ENCODE measurements around the gene AATF. TPM values are rescaled to one million over a fixed set of nuclear protein-coding genes. Genes with fewer than 3 reads are reported as not detected.

AATF gene
- total RNA-seq, 1 donor from 2014 or later, result 28.9 TPM

DNA sequence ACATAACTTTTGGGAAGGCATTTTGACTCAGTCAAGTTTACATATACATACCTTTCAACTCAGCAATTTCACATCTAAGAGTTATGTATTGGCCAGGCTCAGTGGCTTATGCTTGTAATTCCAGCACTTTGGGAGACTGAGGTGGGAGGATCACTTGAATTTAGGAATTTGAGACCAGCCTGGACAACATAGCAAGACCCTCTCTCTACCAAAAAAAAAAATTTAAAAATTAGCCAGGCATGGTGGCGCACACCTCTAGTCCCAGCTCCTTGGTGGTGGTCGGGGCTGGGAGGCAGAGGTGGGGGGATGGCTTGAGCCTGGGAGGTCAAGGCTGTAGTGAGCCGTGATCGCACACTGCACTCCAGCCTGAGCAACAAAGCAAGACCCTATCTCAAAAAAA, 79.3 kb downstream of the AATF start:
- TF ChIP-seq, protein P1, sequence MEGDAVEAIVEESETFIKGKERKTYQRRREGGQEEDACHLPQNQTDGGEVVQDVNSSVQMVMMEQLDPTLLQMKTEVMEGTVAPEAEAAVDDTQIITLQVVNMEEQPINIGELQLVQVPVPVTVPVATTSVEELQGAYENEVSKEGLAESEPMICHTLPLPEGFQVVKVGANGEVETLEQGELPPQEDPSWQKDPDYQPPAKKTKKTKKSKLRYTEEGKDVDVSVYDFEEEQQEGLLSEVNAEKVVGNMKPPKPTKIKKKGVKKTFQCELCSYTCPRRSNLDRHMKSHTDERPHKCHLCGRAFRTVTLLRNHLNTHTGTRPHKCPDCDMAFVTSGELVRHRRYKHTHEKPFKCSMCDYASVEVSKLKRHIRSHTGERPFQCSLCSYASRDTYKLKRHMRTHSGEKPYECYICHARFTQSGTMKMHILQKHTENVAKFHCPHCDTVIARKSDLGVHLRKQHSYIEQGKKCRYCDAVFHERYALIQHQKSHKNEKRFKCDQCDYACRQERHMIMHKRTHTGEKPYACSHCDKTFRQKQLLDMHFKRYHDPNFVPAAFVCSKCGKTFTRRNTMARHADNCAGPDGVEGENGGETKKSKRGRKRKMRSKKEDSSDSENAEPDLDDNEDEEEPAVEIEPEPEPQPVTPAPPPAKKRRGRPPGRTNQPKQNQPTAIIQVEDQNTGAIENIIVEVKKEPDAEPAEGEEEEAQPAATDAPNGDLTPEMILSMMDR (IDR thresholded peaks at IDR 0.05), result no peak
- no peak for TF ChIP-seq EZH2phosphoT487 (IDR thresholded peaks at IDR 0.05)
- no peak for TF ChIP-seq EZH2 (IDR thresholded peaks at IDR 0.05)
- Histone ChIP-seq H3K36me3 (peaks cover 8% of the 10 kb centered on the region), H3K4me2 (no peak overlapping the region), H4K20me1 (ENCODE audit: low read depth) (no peaks in the 10 kb centered on the region), H3K27me3 (no peaks in the 10 kb centered on the region), H3K4me1 (peaks cover 19% of the 10 kb centered on the region), H3K4me3 (no peak overlapping the region), H3K79me2 (ENCODE audit: low read depth) (no peaks in the 10 kb centered on the region), H3K27ac (no peak overlapping the region), H2AFZ (replicated peaks) (no peak overlapping the region), H3F3A (ENCODE audit: low read depth) (peaks cover 11% of the 10 kb centered on the region), H3K9me3 (ENCODE audit: low read depth) (no peaks in the 10 kb centered on the region), H3K9ac (no peak overlapping the region)
- DNase-seq (ENCODE audit: low spot score), result no peak
- H3K36me3 Mint-ChIP-seq, result peaks cover 12% of the 10 kb centered on the region
- no peaks in the 10 kb centered on the region for H3K4me1 Mint-ChIP-seq
- H3K4me3 Mint-ChIP-seq, result no peak overlapping the region
- H3K27ac Mint-ChIP-seq, result no peak overlapping the region
- no peaks in the 10 kb centered on the region for H3K27me3 Mint-ChIP-seq (ENCODE audit: insufficient read depth, low read depth)
- H3K9me3 Mint-ChIP-seq, result no peaks in the 10 kb centered on the region

DNA sequence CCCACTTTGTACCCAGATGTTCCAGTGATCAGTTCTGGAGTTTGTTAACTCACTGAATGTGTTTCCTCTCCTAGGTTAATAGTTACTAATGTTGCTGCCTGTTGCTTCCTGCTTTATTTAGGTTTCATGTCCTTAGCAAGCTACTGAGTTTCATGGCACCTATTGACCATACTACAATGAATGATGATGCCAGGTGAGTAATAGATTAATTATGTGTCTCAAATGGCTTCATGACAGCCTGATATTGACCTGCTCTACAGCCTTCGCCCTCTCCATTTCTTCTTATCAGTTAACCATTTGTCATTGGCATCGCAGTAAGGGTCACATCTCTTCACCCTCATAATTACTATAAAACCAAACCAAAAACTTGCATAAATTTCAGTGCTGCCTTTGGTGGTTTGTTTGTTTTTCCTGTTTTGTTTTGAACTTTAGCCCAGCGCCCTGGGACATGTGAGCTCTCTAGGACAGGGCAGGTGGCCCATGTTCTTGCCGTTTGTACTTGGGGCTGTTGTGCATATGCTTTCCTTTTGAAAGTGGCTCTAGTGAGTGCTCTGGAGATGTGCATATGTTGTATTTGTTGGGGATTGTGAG, 82.8 kb downstream of the AATF start:
- no peak overlapping the region for H3K4me2 ChIP-seq

GRCh38 chr17:37037590-37038155, 88.9 kb downstream of the AATF start:
- H3K27ac Mint-ChIP-seq, result no peak overlapping the region
- no peaks in the 10 kb centered on the region for H3K4me1 ChIP-seq
- peaks cover 13% of the 10 kb centered on the region for H3K36me3 Mint-ChIP-seq
- no peaks in the 10 kb centered on the region for H3K27me3 ChIP-seq
- no peaks in the 10 kb centered on the region for H4K20me1 ChIP-seq (ENCODE audit: low read depth)
- H3F3A ChIP-seq (ENCODE audit: low read depth), result no peaks in the 10 kb centered on the region
- no peak overlapping the region for H3K4me3 Mint-ChIP-seq
- no peaks in the 10 kb centered on the region for H3K27me3 Mint-ChIP-seq (ENCODE audit: insufficient read depth, low read depth)
- H3K4me3 ChIP-seq, result no peak overlapping the region
- no peak for TF ChIP-seq EZH2phosphoT487 (IDR thresholded peaks at IDR 0.05)
- TF ChIP-seq, protein P1 (IDR thresholded peaks at IDR 0.05), result no peak
- no peak for TF ChIP-seq EZH2 (IDR thresholded peaks at IDR 0.05)
- no peak overlapping the region for H3K9ac ChIP-seq
- no peak overlapping the region for H3K27ac ChIP-seq
- H3K36me3 ChIP-seq, result peaks cover 6% of the 10 kb centered on the region
- no peaks in the 10 kb centered on the region for H3K79me2 ChIP-seq (ENCODE audit: low read depth)
- H3K9me3 Mint-ChIP-seq, result no peaks in the 10 kb centered on the region
- H3K4me1 Mint-ChIP-seq, result no peaks in the 10 kb centered on the region
- no peak overlapping the region for H2AFZ ChIP-seq (replicated peaks)
- H3K4me2 ChIP-seq, result no peak overlapping the region
- no peaks in the 10 kb centered on the region for H3K9me3 ChIP-seq (ENCODE audit: low read depth)
- DNase-seq (ENCODE audit: low spot score), result no peak

More for the DNA sequence above, 82.8 kb downstream of the AATF start:
- peaks cover 12% of the 10 kb centered on the region for H3K36me3 ChIP-seq
- no peaks in the 10 kb centered on the region for H4K20me1 ChIP-seq (ENCODE audit: low read depth)
- H3K27me3 ChIP-seq, result no peaks in the 10 kb centered on the region
- H3K9ac ChIP-seq, result no peak overlapping the region
- no peak for DNase-seq (ENCODE audit: low spot score)
- H3K27me3 Mint-ChIP-seq (ENCODE audit: insufficient read depth, low read depth), result no peaks in the 10 kb centered on the region
- H3K36me3 Mint-ChIP-seq, result peaks cover 16% of the 10 kb centered on the region
- no peak overlapping the region for H3K27ac Mint-ChIP-seq
- H3K4me1 ChIP-seq, result no peaks in the 10 kb centered on the region
- TF ChIP-seq, protein P1 (IDR thresholded peaks at IDR 0.05), result no peak
- TF ChIP-seq EZH2phosphoT487 (IDR thresholded peaks at IDR 0.05) (no peak), EZH2 (IDR thresholded peaks at IDR 0.05) (no peak)
- no peaks in the 10 kb centered on the region for H3K4me1 Mint-ChIP-seq
- no peaks in the 10 kb centered on the region for H3K9me3 Mint-ChIP-seq
- no peaks in the 10 kb centered on the region for H3K79me2 ChIP-seq (ENCODE audit: low read depth)
- no peaks in the 10 kb centered on the region for H3F3A ChIP-seq (ENCODE audit: low read depth)
- no peak overlapping the region for H3K4me3 ChIP-seq
- H3K9me3 ChIP-seq (ENCODE audit: low read depth), result no peaks in the 10 kb centered on the region
- H3K4me3 Mint-ChIP-seq, result no peak overlapping the region
- H2AFZ ChIP-seq (replicated peaks), result no peak overlapping the region
- H3K27ac ChIP-seq, result no peak overlapping the region
